A549 (cell line): ENCODE results near the gene GALNTL6. TPM values are rescaled to one million over a fixed set of nuclear protein-coding genes. Genes with fewer than 3 reads are reported as not detected.

ENCODE experiments used
- ATAC-seq, 2 experiments: fragments of 200-7000 bp in 1 of 2; fragments of >200 bp in 1 of 2; cut with Nextera tagmentation in 1 of 2; cut with Tn5 transposase in 1 of 2; 3 replicates each; pipeline versions ENCODE4 v1.8.0 to v1.9.1; 2018 to 2020; ENCODE audit warnings: mild to moderate bottlenecking in 1 of 2, moderate library complexity in 1 of 2
- CTCF ChIA-PET: fragments of 300-600 bp; sonication (Branson Sonifier 250); formaldehyde crosslinking; extraction: SDS; loops from one replicate; lab custom pipeline; 2021; ENCODE audit warnings: antibody characterized with exemption, inconsistent platforms; lab: Yijun Ruan, JAX
- POLR2A ChIA-PET: fragments of 350-600 bp; formaldehyde crosslinking; extraction: SDS; loops from one replicate; lab custom pipeline; 2021; ENCODE audit warnings: antibody characterized with exemption, inconsistent platforms; lab: Yijun Ruan, JAX
- DNase-seq, 2 experiments: peaks; one replicate each; pipeline versions ENCODE4 v3.0.0 to v3.0.0-alpha.2; 2011 to 2016; ENCODE audit warnings: low read depth in 1 of 2, low spot score in 1 of 2
- FAIRE-seq: peaks from 2 replicates; lab custom pipeline; 2011; peaks lifted over from hg19 to GRCh38; lab: Jason Lieb, UNC
- H3K27ac ChIP-seq, 2 experiments: fragments of >200 bp; sonication (Bioruptor Twin); formaldehyde crosslinking; 3 replicates each; pipeline ENCODE4 v1.5.1; 2016 to 2017
- H3K4me1 ChIP-seq: fragments of >200 bp; sonication (Bioruptor Twin); formaldehyde crosslinking; 3 replicates; pipeline ENCODE4 v1.6.1; 2016
- H3K4me2 ChIP-seq: fragments of >200 bp; sonication (Bioruptor Twin); formaldehyde crosslinking; 3 replicates; pipeline ENCODE4 v1.6.1; 2016
- H3K4me3 ChIP-seq: fragments of >200 bp; sonication (Bioruptor Twin); formaldehyde crosslinking; 3 replicates; pipeline ENCODE4 v1.5.1; 2016
- H3K9me3 ChIP-seq: fragments of >200 bp; sonication (Bioruptor Twin); formaldehyde crosslinking; 3 replicates; pipeline ENCODE4 v1.6.1; 2016
- CBX8 ChIP-seq: fragments of 200-600 bp; sonication (generic); IDR thresholded peaks from 2 replicates; pipeline ENCODE4 v1.6.1; 2016
- CEBPB ChIP-seq, 2 experiments: fragments of >200 bp in 1 of 2; sonication (Bioruptor Twin) in 1 of 2; formaldehyde crosslinking in 1 of 2; IDR thresholded peaks; 2 replicates each; pipeline ENCODE4 v1.6.1; 2012 to 2016
- CHD4 ChIP-seq: fragments of 200-600 bp; sonication (generic); IDR thresholded peaks from 2 replicates; pipeline ENCODE4 v1.6.1; 2016; ENCODE audit warnings: antibody characterized with exemption, mild to moderate bottlenecking, borderline replicate concordance
- EHMT2 ChIP-seq: fragments of 200-600 bp; sonication (generic); IDR thresholded peaks from 2 replicates; pipeline ENCODE4 v1.6.1; 2016; ENCODE audit warnings: antibody characterized with exemption, low read depth, mild to moderate bottlenecking, moderate library complexity
- ESRRA ChIP-seq: fragments of 150-350 bp; IDR thresholded peaks from 2 replicates; pipeline ENCODE4 v1.6.1; 2014; ENCODE audit warnings: mild to moderate bottlenecking, low read length, borderline replicate concordance
- FOSB ChIP-seq: fragments of 250-450 bp; sonication (Bioruptor Pico); IDR thresholded peaks from 2 replicates; pipeline ENCODE4 v1.5.0; 2020; ENCODE audit warnings: mild to moderate bottlenecking, moderate library complexity
- FOSL2 ChIP-seq, 2 experiments: fragments of 450-650 bp in 1 of 2; fragments of >200 bp in 1 of 2; sonication (Bioruptor Twin) in 1 of 2; formaldehyde crosslinking; IDR thresholded peaks; 2 replicates each; pipeline versions ENCODE4 v1.5.0 to v1.6.1; 2016 to 2020; ENCODE audit warnings: mild to moderate bottlenecking in 1 of 2, moderate library complexity in 1 of 2
- FOXS1 ChIP-seq: fragments of 250-450 bp; sonication (Bioruptor Pico); IDR thresholded peaks from 2 replicates; pipeline ENCODE4 v1.5.0; 2020; ENCODE audit warnings: mild to moderate bottlenecking, moderate library complexity
- HOXB5 ChIP-seq: fragments of 250-450 bp; sonication (Bioruptor Pico); IDR thresholded peaks from 2 replicates; pipeline ENCODE4 v1.5.0; 2020; ENCODE audit warnings: mild to moderate bottlenecking, moderate library complexity
- JUN ChIP-seq, 2 experiments: fragments of >200 bp; sonication (Bioruptor Twin); formaldehyde crosslinking; IDR thresholded peaks; 2 replicates in 1 of 2; 3 replicates in 1 of 2; pipeline ENCODE4 v1.6.1; 2016 to 2017
- MAZ ChIP-seq: fragments of 150-350 bp; IDR thresholded peaks from 2 replicates; pipeline ENCODE4 v1.6.1; 2014; ENCODE audit warnings: antibody characterized with exemption, low read depth, low read length, borderline replicate concordance
- MYC ChIP-seq: IDR thresholded peaks from 2 replicates; pipeline ENCODE4 v1.6.1; 2012; ENCODE audit warnings: mild to moderate bottlenecking, inconsistent platforms, low read length, improper control_type of control experiment, borderline replicate concordance
- NFE2L2 ChIP-seq: fragments of 150-350 bp; conservative IDR thresholded peaks from 2 replicates; pipeline ENCODE4 v1.6.1; 2014; ENCODE audit warnings: low read length
- NR3C1 ChIP-seq: fragments of >200 bp; sonication (Bioruptor Twin); formaldehyde crosslinking; IDR thresholded peaks from 3 replicates; pipeline ENCODE4 v1.6.1; 2017
- PHF8 ChIP-seq: fragments of 200-600 bp; sonication (generic); IDR thresholded peaks from 2 replicates; pipeline ENCODE4 v1.6.1; 2016; ENCODE audit warnings: low read depth, mild to moderate bottlenecking, antibody characterized with exemption, moderate library complexity, borderline replicate concordance
- POLR2A ChIP-seq: IDR thresholded peaks from 2 replicates; pipeline ENCODE4 v1.6.1; 2012; ENCODE audit warnings: mild to moderate bottlenecking, low read length
- POLR2AphosphoS2 ChIP-seq: conservative IDR thresholded peaks from 2 replicates; pipeline ENCODE4 v1.6.1; 2012; ENCODE audit warnings: low read length, improper control_type of control experiment, inconsistent platforms
- RAD21 ChIP-seq, 2 experiments: fragments of >200 bp in 1 of 2; sonication (Bioruptor Twin) in 1 of 2; formaldehyde crosslinking in 1 of 2; IDR thresholded peaks in 1 of 2; conservative IDR thresholded peaks in 1 of 2; 2 replicates in 1 of 2; 3 replicates in 1 of 2; pipeline ENCODE4 v1.6.1; 2012 to 2018; ENCODE audit warnings: inconsistent platforms in 1 of 2
- RNF2 ChIP-seq: fragments of 200-600 bp; sonication (generic); IDR thresholded peaks from 2 replicates; pipeline ENCODE4 v1.6.1; 2016; ENCODE audit warnings: low read depth, mild to moderate bottlenecking, antibody characterized with exemption, moderate library complexity, borderline replicate concordance
- TP53 ChIP-seq: fragments of 250-450 bp; sonication (Bioruptor Pico); IDR thresholded peaks from 2 replicates; pipeline ENCODE4 v1.5.0; 2021; ENCODE audit warnings: mild to moderate bottlenecking, moderate library complexity
- ZFP36 ChIP-seq: fragments of 450-650 bp; IDR thresholded peaks from 2 replicates; pipeline ENCODE4 v1.6.1; 2014; ENCODE audit warnings: borderline replicate concordance; ENCODE audit not compliant: partially characterized antibody
- ZNF302 ChIP-seq: fragments of 250-450 bp; sonication (Bioruptor Pico); IDR thresholded peaks from 2 replicates; pipeline ENCODE4 v1.9.0; 2021; ENCODE audit warnings: inconsistent platforms, mild to moderate bottlenecking, moderate library complexity
- WGBS: methylation state at CpG from one replicate; pipeline ENCODE4 v1.1.6; 2017; ENCODE audit errors: missing lambda C conversion rate; 5-methylcytosine and 5-hydroxymethylcytosine counted together
- polyA plus RNA-seq, 4 experiments: library from polyadenylated mRNA; depleted of rRNA in 3 of 4; stranded (reverse); fragments of >200 nt; fragmentation: RNase III in 1 of 4; extraction: RNeasy Plus Mini Kit Qiagen cat#74134 plus additional on column Dnase treatment in 1 of 4; gene quantifications; 2 replicates in 3 of 4; 3 replicates in 1 of 4; pipeline ENCODE4 v1.2.3, GENCODE V29; 2011 to 2017
- TF ChIP-seq, protein P1 (sequence below): IDR thresholded peaks from 2 replicates; pipeline ENCODE4 v1.6.1; 2012
- TF ChIP-seq, protein P2 (sequence below): IDR thresholded peaks from 2 replicates; pipeline ENCODE4 v1.6.1; 2012; ENCODE audit warnings: low read depth, borderline replicate concordance
- TF ChIP-seq, protein P3 (sequence below): fragments of 200-600 bp; sonication (generic); IDR thresholded peaks from 2 replicates; pipeline ENCODE4 v1.6.1; 2016; ENCODE audit warnings: antibody characterized with exemption, mild to moderate bottlenecking, moderate library complexity
- TF ChIP-seq, protein P4 (sequence below): IDR thresholded peaks from 2 replicates; pipeline ENCODE4 v1.6.1; 2012
- TF ChIP-seq, protein P5 (sequence below): fragments of 150-350 bp; IDR thresholded peaks from 2 replicates; pipeline ENCODE4 v1.6.1; 2014; ENCODE audit warnings: low read depth, mild to moderate bottlenecking, low read length
- TF ChIP-seq, protein P6 (sequence below): fragments of >200 bp; sonication (Bioruptor Twin); formaldehyde crosslinking; IDR thresholded peaks from 2 replicates; pipeline ENCODE4 v1.6.1; 2016
- TF ChIP-seq, protein P7 (sequence below): fragments of 450-650 bp; IDR thresholded peaks from 2 replicates; pipeline ENCODE4 v1.6.1; 2014; ENCODE audit warnings: antibody characterized with exemption

GALNTL6 gene
- polyA plus RNA-seq, 2 of the 4 experiments (the other 2 are of a cell fraction) = 0.06 to 0.49 TPM

DNA sequence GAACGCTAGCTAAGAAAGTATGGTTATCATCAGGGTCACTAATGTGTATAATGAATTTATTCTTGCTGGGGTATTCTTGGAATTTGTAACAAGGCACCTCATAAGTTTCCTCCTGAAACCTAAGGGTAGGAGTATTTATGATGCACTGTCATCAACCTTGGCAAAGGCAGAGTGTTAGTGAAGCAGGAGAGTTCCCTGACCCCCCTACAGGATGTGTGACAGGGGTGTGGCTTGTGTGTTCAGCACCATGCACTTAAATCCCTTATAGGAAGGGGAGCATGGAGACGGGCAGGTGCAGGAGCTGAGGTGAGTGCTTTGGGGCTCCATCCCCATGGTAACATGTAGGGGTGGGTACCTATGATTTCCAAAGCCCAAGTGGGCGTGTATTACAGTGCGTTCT, 237.7 kb downstream of the GALNTL6 start:
- Histone ChIP-seq H3K4me1 (no peaks in the 10 kb centered on the region), H3K27ac (no peak overlapping the region), H3K4me2 (no peak overlapping the region), H3K4me3 (no peak overlapping the region), H3K9me3 (no peaks in the 10 kb centered on the region)
- TF ChIP-seq JUN (IDR thresholded peaks at IDR 0.05) = no peak
- no peak for TF ChIP-seq ZNF302
- TF ChIP-seq, protein P1, sequence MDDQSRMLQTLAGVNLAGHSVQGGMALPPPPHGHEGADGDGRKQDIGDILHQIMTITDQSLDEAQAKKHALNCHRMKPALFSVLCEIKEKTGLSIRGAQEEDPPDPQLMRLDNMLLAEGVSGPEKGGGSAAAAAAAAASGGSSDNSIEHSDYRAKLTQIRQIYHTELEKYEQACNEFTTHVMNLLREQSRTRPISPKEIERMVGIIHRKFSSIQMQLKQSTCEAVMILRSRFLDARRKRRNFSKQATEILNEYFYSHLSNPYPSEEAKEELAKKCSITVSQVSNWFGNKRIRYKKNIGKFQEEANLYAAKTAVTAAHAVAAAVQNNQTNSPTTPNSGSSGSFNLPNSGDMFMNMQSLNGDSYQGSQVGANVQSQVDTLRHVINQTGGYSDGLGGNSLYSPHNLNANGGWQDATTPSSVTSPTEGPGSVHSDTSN = no peak
- TF ChIP-seq CBX8 = no peak
- TF ChIP-seq CHD4 = no peak
- TF ChIP-seq PHF8 = no peak
- TF ChIP-seq MAZ = no peak
- no peak for TF ChIP-seq RNF2
- TF ChIP-seq, protein P2, sequence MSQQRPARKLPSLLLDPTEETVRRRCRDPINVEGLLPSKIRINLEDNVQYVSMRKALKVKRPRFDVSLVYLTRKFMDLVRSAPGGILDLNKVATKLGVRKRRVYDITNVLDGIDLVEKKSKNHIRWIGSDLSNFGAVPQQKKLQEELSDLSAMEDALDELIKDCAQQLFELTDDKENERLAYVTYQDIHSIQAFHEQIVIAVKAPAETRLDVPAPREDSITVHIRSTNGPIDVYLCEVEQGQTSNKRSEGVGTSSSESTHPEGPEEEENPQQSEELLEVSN = no peak
- TF ChIP-seq, protein P3, sequence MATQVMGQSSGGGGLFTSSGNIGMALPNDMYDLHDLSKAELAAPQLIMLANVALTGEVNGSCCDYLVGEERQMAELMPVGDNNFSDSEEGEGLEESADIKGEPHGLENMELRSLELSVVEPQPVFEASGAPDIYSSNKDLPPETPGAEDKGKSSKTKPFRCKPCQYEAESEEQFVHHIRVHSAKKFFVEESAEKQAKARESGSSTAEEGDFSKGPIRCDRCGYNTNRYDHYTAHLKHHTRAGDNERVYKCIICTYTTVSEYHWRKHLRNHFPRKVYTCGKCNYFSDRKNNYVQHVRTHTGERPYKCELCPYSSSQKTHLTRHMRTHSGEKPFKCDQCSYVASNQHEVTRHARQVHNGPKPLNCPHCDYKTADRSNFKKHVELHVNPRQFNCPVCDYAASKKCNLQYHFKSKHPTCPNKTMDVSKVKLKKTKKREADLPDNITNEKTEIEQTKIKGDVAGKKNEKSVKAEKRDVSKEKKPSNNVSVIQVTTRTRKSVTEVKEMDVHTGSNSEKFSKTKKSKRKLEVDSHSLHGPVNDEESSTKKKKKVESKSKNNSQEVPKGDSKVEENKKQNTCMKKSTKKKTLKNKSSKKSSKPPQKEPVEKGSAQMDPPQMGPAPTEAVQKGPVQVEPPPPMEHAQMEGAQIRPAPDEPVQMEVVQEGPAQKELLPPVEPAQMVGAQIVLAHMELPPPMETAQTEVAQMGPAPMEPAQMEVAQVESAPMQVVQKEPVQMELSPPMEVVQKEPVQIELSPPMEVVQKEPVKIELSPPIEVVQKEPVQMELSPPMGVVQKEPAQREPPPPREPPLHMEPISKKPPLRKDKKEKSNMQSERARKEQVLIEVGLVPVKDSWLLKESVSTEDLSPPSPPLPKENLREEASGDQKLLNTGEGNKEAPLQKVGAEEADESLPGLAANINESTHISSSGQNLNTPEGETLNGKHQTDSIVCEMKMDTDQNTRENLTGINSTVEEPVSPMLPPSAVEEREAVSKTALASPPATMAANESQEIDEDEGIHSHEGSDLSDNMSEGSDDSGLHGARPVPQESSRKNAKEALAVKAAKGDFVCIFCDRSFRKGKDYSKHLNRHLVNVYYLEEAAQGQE = no peak
- TF ChIP-seq TP53 = no peak
- no peak for TF ChIP-seq RAD21 (conservative IDR thresholded peaks at IDR 0.05 in 1 of 2, IDR thresholded peaks at IDR 0.05 in 1 of 2)
- no peak for TF ChIP-seq ZFP36
- TF ChIP-seq, protein P4, sequence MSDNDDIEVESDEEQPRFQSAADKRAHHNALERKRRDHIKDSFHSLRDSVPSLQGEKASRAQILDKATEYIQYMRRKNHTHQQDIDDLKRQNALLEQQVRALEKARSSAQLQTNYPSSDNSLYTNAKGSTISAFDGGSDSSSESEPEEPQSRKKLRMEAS = no peak
- TF ChIP-seq HOXB5 (CRISPR knock-in tag) = no peak
- TF ChIP-seq FOXS1 (CRISPR knock-in tag) = no peak
- TF ChIP-seq CEBPB (IDR thresholded peaks at IDR 0.05) = no peak
- TF ChIP-seq ESRRA = no peak
- no peak for TF ChIP-seq POLR2AphosphoS2
- TF ChIP-seq, protein P5, sequence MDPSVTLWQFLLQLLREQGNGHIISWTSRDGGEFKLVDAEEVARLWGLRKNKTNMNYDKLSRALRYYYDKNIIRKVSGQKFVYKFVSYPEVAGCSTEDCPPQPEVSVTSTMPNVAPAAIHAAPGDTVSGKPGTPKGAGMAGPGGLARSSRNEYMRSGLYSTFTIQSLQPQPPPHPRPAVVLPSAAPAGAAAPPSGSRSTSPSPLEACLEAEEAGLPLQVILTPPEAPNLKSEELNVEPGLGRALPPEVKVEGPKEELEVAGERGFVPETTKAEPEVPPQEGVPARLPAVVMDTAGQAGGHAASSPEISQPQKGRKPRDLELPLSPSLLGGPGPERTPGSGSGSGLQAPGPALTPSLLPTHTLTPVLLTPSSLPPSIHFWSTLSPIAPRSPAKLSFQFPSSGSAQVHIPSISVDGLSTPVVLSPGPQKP = no peak
- ATAC-seq (no peak), FAIRE-seq (no peak), DNase-seq (no peak)
- WGBS = 71% methylated on average over 4 of the region's 4 CpGs
- ChIA-PET POLR2A (no interaction called here), CTCF (no interaction called here)

DNA sequence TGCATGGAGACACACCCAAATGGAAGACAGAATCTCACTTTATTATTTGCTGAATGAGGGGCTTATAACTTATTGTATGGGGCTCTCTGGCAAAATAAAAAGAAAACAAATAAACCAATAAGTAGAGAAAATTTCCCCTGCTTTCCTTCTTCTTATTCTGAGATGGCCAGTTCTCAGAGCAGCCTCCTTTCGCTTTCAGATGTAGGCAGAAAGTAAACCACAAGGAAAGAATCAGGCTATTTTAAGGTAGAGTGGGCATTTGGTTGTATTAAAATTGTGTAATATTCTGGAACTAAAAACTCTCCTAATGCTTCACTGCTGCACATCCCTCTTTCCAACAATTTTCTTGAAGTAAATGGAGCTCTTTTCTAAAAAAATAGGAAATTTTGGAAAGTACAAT, 241.8 kb downstream of the GALNTL6 start:
- H3K4me3 ChIP-seq = no peak overlapping the region
- ATAC-seq (no peak), DNase-seq (no peak), FAIRE-seq (no peak)
- CTCF ChIA-PET = no interaction called here
- H3K27ac ChIP-seq = no peak overlapping the region
- POLR2A ChIA-PET = no interaction called here
- no peaks in the 10 kb centered on the region for H3K4me1 ChIP-seq
- no peaks in the 10 kb centered on the region for H3K9me3 ChIP-seq
- H3K4me2 ChIP-seq = no peak overlapping the region
- WGBS = 86% methylated on average over 1 of the region's 1 CpG
- TF ChIP-seq MAZ = no peak
- TF ChIP-seq FOSB = no peak
- TF ChIP-seq, protein P6, sequence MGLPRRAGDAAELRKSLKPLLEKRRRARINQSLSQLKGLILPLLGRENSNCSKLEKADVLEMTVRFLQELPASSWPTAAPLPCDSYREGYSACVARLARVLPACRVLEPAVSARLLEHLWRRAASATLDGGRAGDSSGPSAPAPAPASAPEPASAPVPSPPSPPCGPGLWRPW = no peak
- no peak for TF ChIP-seq CEBPB (IDR thresholded peaks at IDR 0.05)
- TF ChIP-seq, protein P1 = no peak
- no peak for TF ChIP-seq FOSL2 (IDR thresholded peaks at IDR 0.05)
- no peak for TF ChIP-seq FOSL2 (CRISPR knock-in tag; IDR thresholded peaks at IDR 0.05)
- no peak for TF ChIP-seq POLR2A
- TF ChIP-seq ZNF302 = no peak
- no peak for TF ChIP-seq NFE2L2
- TF ChIP-seq HOXB5 (CRISPR knock-in tag) = no peak
- no peak for TF ChIP-seq RNF2
- no peak for TF ChIP-seq JUN (IDR thresholded peaks at IDR 0.05)
- TF ChIP-seq EHMT2 = no peak
- TF ChIP-seq NR3C1 = no peak
- no peak for TF ChIP-seq MYC
- TF ChIP-seq, protein P7, sequence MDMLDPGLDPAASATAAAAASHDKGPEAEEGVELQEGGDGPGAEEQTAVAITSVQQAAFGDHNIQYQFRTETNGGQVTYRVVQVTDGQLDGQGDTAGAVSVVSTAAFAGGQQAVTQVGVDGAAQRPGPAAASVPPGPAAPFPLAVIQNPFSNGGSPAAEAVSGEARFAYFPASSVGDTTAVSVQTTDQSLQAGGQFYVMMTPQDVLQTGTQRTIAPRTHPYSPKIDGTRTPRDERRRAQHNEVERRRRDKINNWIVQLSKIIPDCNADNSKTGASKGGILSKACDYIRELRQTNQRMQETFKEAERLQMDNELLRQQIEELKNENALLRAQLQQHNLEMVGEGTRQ = no peak
- no peak for TF ChIP-seq CHD4
